AML-193 (cell line): Measurements from ENCODE around the gene SEC63.
"Not testable (repeated sequence)": the region's sequence is repeated elsewhere in the genome, so short reads cannot be mapped to it uniquely, and the experiment has no call there.

ENCODE experiments used
- DNase-seq, 2 experiments: peaks; one replicate each; lab custom pipeline; 2025; lab: John Stamatoyannopoulos, UW

SEC63 gene

DNA sequence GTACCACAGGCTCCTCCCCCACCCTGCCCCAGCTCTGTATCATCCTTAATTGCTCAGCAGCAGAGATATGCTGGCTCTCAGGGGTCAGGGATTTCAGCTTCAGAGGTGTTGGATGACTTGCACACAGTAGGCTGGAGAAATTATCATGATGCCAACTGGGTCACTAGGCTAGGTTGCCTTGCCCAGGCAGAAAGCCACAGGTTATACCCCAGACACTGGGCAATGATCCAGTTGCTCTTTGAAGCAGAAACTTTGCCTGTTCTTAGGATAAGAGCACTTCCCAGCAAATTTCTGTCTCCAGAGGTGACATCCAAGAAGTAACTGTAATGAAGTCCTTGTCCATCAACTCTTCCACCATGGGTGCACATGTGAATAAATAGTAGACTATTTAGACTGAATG, 95.6 kb downstream of the SEC63 start:
- DNase-seq = no peak

DNA sequence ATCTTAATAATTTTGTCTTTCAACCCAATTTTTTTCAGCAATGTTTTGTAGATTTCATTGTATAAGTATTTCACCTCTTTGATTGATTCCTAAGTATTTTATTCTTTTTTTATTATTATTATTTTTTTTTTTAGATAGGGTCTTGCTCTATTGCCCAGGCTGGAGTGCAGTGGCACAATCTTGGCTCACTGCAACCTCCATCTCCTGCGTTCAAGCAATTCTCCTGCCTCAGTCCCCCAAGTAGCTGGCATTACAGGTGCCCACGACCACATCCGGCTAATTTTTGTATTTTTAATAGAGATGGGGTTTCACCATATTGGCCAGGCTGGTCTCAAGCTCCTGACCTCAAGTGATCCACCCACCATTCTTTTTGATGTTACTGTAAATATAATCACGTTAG, 97.0 kb downstream of the SEC63 start:
- DNase-seq = not testable (repeated sequence)

- not testable (repeated sequence) for DNase-seq
Observed at GRCh38 chr6:107860144-107860543, 97.9 kb downstream of the SEC63 start.

DNA sequence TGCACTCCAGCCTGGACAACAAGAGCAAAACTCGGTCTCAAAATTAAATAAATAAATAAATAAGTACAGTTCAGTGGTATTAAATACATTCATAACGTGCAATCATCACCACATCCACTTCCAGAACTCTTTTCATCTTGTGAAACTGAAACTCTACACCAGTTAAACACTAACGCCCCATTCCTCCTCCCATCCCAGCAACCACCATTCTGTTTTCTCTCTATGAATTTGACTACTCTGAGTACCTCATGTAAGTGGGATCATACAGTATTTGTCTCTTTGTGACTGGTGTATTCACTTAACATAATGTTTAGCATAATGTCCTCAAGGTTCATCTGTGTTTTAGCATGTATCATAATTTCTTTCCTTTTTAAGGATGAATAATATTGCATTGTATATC, 104.8 kb downstream of the SEC63 start:
- DNase-seq = no peak

DNA sequence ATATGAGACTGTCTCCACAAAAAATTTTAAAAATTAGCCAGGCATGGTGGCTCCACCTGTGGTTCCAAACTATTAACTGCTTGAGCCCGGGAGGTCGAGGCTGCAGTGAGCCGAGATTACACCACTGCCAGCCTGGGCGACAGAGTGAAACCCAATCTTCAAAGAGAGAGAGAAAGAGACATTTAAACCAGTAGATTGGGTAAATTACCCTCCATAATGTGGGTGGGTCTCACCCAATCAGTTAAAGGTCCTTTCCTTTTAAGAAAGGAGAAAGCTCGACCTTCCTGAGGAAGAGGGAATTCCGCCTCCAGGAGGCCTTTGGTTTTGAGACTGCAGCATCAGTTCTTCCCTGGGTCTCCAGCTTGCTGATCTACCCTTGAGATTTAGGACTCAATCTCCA, 108.7 kb downstream of the SEC63 start:
- no peak for DNase-seq

DNA sequence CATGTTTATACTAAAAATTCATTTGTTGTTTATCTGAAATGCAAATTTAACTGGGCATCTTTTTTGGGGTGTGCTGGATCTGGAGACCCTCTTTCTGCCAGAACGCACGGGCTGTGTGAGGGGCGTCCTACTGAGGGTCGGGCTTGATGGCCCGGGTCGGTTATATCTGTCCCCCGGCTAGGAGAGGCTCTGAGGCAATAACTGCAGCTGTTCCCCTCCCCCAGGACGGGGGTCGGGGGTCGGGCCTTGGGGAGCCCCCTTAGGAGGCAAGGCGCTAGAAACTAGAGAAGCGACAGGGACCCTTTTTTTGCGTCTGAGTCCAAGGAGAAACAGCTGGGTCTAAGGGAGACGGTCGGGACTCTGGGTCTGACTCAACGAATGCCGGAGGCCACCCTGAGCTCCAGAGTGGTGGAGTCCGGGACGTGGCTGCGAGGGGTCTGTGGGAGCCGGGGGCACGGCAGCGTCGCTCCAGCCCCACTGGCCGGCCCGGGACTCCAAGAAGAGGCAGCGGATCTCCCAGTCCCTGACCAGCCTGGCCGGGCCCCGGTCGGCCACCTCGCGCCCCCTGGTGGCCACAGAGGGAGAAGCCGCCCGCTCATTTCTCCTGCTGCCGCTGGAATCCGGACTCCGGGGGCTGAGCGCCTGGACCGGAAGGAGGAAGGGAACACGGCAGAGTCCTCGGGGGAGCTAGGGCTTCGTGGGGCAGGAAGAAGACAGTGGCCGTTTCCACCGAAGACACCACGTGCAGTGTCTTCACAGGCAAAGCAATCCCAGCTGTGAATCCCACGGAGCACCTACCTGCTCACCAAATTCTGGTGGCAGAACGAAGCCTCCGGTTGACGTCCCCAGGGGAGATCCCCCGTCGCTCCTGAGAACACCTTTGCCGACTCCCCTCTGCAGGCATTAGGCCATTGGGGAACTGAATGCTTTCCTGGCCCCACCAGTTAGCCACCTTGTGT, 109.9 kb downstream of the SEC63 start:
- peak; percentile 61 to 73 for DNase-seq

- DNase-seq = no peak
Observed at GRCh38 chr6:107846262-107846795, 111.7 kb downstream of the SEC63 start.

DNA sequence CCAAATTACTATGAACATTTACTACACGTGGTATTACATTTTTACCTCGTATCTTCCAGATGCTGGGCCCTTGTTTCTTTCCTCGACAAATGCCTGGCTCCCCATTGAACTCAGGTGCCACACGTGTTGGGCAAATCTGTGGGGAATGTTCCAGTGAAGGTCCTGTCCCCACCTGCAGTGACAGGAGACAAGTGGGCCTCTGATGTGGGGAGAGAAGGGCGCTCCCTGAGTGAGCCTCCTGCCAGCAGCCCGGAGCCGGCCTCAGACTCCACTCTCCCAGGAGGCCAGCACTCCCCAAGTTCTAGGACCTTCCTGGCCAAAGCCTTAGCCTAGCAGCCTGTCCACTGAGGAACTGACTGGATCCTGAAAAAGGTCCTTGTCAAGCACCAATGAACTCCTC, 112.2 kb downstream of the SEC63 start:
- DNase-seq = no peak

GRCh38 chr6:107843400-107843799, 114.6 kb downstream of the SEC63 start:
- DNase-seq = no peak

DNA sequence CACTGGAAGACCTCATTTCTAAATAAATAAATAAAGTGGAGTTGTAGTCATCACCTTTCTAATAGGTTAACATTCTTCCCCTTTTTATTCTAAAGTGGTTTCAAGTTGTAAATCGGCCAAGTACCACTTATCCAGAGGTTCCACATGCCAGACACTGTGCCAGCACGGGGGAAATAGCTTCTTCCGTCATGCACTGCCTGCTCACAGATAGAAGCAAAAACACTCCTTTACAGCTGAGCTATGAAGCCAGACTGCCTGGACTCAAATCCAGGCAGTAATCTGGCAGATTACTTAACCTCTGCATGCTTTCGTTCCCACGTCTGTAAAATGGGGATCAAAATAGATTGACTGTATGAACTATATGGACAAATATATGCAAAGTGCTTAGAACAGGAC, 116.7 kb downstream of the SEC63 start:
- DNase-seq = no peak

- DNase-seq = no peak
Observed at GRCh38 chr6:107840636-107841274, 117.3 kb downstream of the SEC63 start.

- DNase-seq = no peak
Observed at GRCh38 chr6:107833136-107833535, 124.9 kb downstream of the SEC63 start.

DNA sequence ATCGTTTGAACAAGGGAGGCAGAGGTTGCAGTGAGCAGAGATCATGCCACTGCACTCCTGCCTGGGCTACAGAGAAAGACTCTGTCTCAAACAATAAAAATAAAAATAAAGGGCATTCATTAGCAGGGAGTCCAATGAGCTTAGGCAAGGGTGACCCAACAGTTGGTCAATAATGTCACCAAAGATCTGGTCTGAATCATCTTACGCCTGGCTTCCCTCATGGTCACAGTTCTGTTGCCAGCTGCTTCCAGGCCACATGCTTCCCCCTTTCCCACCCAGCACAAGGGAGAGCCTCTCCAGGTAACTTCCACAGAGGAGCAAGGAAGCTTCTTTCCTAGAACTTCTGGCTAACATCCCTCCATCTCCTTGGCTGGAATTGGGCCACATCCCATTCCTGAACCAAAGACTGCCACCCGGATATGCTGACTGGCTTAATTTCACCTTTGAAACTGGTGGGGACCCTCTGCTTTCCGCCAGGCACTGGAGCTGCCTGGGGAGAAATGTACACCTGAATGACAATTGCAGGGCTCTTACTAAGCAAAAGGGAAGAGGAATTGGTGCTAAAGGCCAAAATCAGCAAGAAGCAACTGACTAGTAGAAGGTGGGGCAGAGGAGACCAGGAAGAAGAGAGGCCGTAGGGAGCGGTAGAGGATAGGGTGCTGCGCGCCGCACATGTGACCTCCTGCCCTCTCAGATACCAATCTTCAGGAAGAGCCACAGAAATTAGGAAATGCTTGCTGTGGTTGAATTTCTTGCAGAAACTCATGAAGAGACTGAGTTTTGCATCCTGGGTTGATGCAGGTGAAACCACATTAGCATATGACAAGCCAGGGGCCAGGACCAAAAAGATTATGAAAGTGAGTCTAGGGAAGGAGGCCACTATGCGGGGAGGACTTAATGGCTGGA, 125.6 kb downstream of the SEC63 start:
- DNase-seq = peak; percentile 96 to 99

DNA sequence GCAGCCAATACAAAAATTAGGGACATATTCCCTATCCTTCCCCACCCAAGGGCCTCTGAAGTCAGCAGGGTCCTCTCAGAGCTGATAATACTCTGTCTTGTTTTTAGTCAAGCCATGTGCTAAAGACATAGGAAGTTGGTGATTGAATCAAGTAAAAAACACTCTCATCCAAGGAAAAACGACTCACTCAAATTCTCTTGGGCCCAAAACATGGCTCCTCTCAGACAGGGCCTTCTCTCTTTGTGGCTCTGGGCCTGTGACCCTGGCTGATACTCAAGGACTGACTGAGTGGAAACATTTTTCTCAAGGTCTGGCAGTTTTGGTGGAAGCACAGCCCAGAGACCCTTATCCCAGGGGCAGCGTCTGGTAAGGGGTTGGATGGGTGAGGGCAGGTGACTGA, 127.9 kb downstream of the SEC63 start:
- DNase-seq = no peak

- no peak for DNase-seq
Observed at GRCh38 chr6:107827541-107827940, 130.5 kb downstream of the SEC63 start.

DNA sequence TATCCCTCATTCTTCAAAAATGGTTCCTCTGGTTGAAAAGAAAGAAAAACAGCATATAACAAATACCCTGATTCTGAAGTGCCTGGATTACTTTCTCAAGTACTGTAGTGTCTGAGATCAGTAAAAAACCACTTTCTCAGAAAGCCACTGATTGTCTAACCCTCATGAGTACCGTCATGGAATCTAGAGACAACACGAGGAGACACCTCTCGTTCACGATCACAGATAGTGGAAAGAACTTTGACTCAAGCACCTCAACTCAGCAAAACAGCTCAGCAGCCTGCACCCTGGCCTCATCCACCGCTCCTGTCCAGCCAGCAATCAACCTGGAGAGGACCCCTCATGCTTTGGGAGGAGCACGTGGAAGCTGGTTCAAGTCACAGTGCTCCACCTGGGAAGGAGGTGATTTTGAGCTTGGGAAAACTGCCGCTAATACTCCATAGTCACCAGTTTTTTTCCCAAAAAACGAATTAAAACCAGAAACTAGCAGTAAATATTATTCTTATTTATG, 134.9 kb downstream of the SEC63 start:
- DNase-seq = peak; percentile 27 to 45

DNA sequence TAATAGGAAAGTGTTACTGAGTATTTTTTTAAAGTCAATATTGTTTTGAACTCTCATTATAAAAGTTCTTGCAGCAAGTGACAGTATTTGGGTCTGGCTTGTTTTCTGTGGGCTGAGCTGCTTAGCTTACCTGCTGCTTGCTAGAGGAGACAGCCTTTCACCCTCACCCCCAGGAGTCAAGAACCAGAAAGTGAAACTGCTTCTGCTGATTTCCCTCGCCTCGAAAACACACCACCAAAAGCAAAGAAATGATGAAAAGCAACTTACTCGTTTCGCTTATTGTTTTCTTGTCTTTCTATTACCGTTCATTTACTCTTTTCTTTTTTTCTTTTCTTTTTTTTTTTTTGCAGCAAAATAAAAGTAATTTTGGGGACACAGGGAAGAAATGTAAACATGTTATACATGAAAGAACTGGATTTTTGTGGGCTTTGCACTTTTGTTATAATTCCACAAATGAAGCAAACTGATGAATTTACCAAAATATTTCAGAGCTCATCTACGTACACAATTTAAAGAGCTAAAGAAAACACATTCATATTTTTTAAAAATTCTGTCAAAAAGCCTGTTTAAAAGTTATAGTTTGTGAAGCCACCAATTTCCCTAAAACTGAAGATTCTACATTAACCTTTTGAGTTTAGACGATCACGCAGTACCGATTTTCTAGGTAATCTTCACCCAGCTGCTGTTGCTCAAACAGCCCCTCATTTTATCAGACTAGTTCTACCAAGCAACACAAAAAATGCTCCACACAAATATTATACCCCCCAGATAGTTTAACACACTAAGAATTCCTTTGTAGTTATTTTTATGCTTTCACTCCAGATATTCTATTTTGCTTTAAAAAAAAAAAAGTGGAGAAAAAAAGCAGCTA, 135.6 kb downstream of the SEC63 start:
- DNase-seq = peak; percentile 17 to 22

DNA sequence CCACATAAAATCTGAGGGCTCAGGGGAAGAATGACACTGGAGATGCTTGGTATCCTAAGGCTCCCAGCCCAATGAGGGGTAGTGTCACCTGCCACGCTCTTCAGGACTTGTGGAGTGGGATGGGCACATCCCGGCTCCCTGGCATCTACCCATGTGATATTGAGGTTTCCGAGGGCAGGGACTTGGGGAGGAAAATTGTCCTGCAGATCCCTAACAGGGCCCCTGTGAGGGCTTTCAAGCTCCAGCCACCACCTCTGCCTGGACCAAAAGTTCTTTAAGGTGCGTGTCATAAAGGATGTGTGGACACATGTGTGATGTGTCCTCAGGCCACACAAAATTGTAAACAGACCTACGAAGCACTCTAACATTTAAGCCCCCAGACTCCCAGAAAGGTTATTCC, 136.4 kb downstream of the SEC63 start:
- no peak for DNase-seq

DNA sequence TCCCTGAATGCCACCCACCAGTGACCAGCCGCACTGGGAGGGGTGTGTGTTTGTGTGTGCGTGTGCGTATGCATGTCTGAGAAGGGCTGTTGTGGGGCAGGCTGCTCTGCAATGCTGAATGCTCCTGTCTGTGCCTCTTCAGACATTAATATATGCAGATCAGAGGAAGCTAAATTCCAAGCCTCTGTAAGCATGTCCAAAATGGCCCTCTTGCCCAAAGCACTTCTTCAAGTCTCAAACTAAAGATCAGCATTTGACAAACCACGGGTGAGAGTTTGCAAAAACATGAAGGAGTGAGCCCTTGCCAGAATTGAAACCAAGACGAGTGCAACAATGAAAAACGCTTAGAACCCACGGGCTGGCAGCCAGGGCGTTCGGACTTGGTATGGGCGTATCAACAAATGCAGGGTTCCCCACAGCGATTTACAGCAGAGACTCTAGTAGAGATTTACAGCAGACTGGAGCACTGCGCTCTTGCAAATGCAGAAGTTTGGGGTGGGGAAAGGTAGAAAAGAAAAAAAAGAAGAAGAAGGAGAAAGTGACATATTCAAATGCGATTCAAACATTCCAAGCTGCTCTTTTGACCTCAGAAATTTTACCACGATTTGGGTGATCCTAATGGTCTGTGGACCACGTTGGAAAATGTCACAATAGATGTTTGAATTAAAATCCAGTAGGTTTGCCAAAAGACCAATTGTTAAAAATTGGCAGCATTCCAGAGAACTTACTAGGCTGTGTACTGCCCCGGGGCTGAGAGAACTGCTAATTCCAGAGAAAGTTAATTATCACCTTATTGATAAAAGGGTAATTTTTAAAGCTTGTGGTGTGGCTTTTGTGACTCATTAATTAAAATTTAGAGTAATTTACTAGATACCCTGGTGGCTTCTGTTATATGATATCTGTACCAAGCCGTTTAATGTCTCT, 137.4 kb downstream of the SEC63 start:
- peak; percentile 43 to 47 for DNase-seq

DNA sequence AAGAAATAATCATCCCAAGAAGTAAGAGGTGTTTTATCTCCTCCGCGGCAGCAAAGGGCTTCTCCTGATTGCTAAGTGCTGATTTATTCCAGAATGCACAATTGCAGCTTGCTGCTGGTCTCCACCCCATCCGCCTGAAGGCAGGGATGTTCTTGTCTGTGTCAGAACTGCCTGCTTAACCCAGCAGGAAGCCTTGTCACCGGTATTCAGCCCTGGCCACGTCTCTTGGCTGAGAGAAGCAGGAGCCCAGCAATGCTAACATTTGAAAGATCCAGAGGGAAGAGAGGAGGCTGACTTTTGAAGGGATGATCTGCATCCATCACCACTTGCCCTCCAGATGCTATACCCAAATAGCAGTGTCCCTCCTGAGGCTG, 138.1 kb downstream of the SEC63 start:
- DNase-seq = no peak
